SU-DHL-6 (cell line): ENCODE results near the gene ZNF284.

Experiments used
- H2AFZ ChIP-seq: fragments of 200-600 bp; sonication (generic); 2 replicates; pipeline ENCODE4 v1.6.1; 2014; ENCODE audit warnings: low read depth, mild to moderate bottlenecking, moderate library complexity, mixed read lengths, antibody characterized with exemption, low read length; ENCODE audit not compliant: severe bottlenecking
- H3F3A ChIP-seq: fragments of 200-600 bp; shearing (Covaris generic); 2 replicates; pipeline ENCODE4 v1.6.0; 2016; ENCODE audit warnings: antibody characterized with exemption, mild to moderate bottlenecking; ENCODE audit not compliant: insufficient read depth
- H3K27ac ChIP-seq: fragments of 200-600 bp; sonication (generic); 2 replicates; pipeline ENCODE4 v1.5.1; 2016; ENCODE audit warnings: low read depth, mild to moderate bottlenecking, low read length, moderate library complexity, mixed read lengths
- H3K27me3 ChIP-seq: fragments of 200-600 bp; sonication (generic), shearing (Covaris generic); 2 replicates; pipeline ENCODE4 v1.6.0; 2014; ENCODE audit warnings: mild to moderate bottlenecking, low read length
- H3K36me3 ChIP-seq: fragments of 200-600 bp; sonication (generic); 2 replicates; pipeline ENCODE4 v1.6.1; 2014; ENCODE audit warnings: mild to moderate bottlenecking, low read length, mixed read lengths
- H3K4me2 ChIP-seq: fragments of 300-600, 200-600 bp; shearing (Covaris generic), sonication (generic); 2 replicates; pipeline ENCODE4 v1.6.0; 2014; ENCODE audit warnings: low read length, low read depth, mild to moderate bottlenecking; ENCODE audit not compliant: poor library complexity, severe bottlenecking
- H3K4me3 ChIP-seq: fragments of 200-600 bp; sonication (generic); 2 replicates; pipeline ENCODE4 v1.5.1; 2014; ENCODE audit warnings: antibody characterized with exemption, low read length, mild to moderate bottlenecking, mixed read lengths; ENCODE audit not compliant: insufficient read depth, poor library complexity, severe bottlenecking
- H3K79me2 ChIP-seq: fragments of 200-600 bp; sonication (generic); 2 replicates; pipeline ENCODE4 v1.6.1; 2014; ENCODE audit warnings: mild to moderate bottlenecking, low read length, moderate library complexity; ENCODE audit not compliant: insufficient read depth
- H3K9ac ChIP-seq: fragments of 200-600 bp; sonication (generic); 2 replicates; pipeline ENCODE4 v1.7.0; 2014; ENCODE audit warnings: mild to moderate bottlenecking, low read length
- H3K9me2 ChIP-seq: fragments of 200-600 bp; sonication (generic); replicated peaks from 2 replicates; pipeline ENCODE4 v1.6.1; 2014; ENCODE audit warnings: low read length; ENCODE audit not compliant: insufficient read depth
- H3K9me3 ChIP-seq: fragments of 200-600 bp; sonication (generic); 2 replicates; pipeline ENCODE4 v1.6.1; 2014; ENCODE audit warnings: low read length, mixed read lengths; ENCODE audit not compliant: insufficient read depth
- H4K20me1 ChIP-seq: fragments of 200-600 bp; sonication (generic); 2 replicates; pipeline ENCODE4 v1.6.1; 2014; ENCODE audit warnings: low read depth, mild to moderate bottlenecking, antibody characterized with exemption, low read length, moderate library complexity, mixed read lengths
- EZH2phosphoT487 ChIP-seq: fragments of 200-600 bp; sonication (generic), shearing (Covaris generic); conservative IDR thresholded peaks from 2 replicates; pipeline ENCODE4 v1.6.1; 2018; ENCODE audit warnings: mild to moderate bottlenecking, antibody characterized with exemption, low read length, moderate library complexity, mixed read lengths
- TF ChIP-seq, protein P1 (sequence below): fragments of 200-600 bp; sonication (generic); IDR thresholded peaks from one replicate; pipeline ENCODE4 v1.5.1; 2017; ENCODE audit warnings: antibody characterized with exemption, mild to moderate bottlenecking, low read length, moderate library complexity; ENCODE audit not compliant: insufficient read depth, poor library complexity, severe bottlenecking

Gene ZNF284

DNA sequence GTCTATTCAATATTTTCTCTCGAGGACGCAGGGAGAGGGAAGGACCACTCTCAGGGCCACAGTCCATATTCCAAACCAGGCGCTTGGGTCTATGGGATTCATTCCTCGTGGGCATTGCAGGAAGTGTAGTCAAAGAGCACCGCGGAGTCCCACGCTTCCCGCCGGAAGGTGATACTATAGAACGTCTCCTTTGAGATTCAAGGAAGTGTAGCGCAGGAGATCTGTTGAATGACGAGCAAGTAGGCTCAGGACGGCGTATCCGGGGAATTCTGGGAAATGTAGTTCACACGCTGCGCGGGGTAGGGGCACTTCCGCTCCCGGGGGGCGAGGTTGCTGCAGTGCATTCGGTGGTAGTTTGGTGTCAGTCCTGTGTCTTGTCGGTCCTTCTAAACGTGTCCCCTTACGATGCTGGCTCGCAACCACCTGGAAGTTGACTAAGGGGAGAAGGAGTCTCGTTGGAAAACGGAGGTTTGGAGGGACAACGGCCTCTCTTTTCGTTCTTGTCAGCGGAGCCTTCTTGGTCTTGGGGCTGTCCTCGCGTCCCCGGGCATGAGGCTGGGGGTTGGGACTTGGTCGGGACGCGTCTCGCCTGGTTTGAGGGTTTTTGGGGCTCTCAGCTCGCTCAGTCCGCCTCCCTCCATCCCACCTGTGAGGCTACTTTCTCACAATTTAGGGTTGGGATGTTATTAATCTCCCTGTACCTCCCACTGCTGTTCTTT, at the start of gene ZNF284:
Gene ZNF284 (plus strand): TSS at position 336 of the 719 bp plus-strand sequence. CDS start 4,231 bp downstream, outside the sequence.
- Histone ChIP-seq H3F3A (no peaks in the 10 kb centered on the region), H3K4me3 (peak within 1 kb of the TSS; percentile 55), H3K9ac (peak within 1 kb of the TSS; percentile 50), H4K20me1 (no peaks in the 10 kb centered on the region), H3K79me2 (no peaks in the 10 kb centered on the region), H3K4me2 (peak within 1 kb of the TSS; percentile 62), H3K27me3 (no peaks in the 10 kb centered on the region), H3K36me3 (no peaks in the 10 kb centered on the region), H3K27ac (no peak within 1 kb of the TSS), H3K9me2 (no peaks in the 10 kb centered on the region), H3K9me3 (0 out of 2 replicates have a peak, but pooled peaks cover 6% of the 10 kb centered on the region), H2AFZ (peak within 1 kb of the TSS; percentile 94)
- TF ChIP-seq, protein P1, sequence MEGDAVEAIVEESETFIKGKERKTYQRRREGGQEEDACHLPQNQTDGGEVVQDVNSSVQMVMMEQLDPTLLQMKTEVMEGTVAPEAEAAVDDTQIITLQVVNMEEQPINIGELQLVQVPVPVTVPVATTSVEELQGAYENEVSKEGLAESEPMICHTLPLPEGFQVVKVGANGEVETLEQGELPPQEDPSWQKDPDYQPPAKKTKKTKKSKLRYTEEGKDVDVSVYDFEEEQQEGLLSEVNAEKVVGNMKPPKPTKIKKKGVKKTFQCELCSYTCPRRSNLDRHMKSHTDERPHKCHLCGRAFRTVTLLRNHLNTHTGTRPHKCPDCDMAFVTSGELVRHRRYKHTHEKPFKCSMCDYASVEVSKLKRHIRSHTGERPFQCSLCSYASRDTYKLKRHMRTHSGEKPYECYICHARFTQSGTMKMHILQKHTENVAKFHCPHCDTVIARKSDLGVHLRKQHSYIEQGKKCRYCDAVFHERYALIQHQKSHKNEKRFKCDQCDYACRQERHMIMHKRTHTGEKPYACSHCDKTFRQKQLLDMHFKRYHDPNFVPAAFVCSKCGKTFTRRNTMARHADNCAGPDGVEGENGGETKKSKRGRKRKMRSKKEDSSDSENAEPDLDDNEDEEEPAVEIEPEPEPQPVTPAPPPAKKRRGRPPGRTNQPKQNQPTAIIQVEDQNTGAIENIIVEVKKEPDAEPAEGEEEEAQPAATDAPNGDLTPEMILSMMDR: no peak
- no peak for TF ChIP-seq EZH2phosphoT487

DNA sequence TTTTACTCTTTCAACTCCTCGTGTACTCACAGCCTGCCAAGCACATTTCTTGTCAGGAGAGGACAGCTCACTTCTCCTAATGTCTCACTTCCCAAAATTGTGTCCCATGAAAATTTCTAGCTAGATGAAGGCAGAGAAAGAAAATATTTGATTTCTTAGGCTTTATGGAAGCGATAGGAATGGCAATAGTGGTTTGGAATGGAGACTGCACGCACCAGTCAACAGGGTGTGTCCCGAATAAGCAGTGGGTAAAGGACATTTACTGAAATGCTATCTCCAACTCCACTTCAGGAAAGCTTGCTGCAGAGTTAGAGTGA, 47.1 kb upstream of the ZNF284 start:
- H3K9me2 ChIP-seq: 0 out of 2 replicates have a peak, but pooled peaks cover 2% of the 10 kb centered on the region
- H3K4me2 ChIP-seq: no peak overlapping the region
- no peaks in the 10 kb centered on the region for H3K27me3 ChIP-seq
- H3K36me3 ChIP-seq: no peaks in the 10 kb centered on the region
- no peaks in the 10 kb centered on the region for H3K79me2 ChIP-seq
- no peak overlapping the region for H3K4me3 ChIP-seq
- TF ChIP-seq EZH2phosphoT487: no peak
- TF ChIP-seq, protein P1: no peak
- H2AFZ ChIP-seq: peak overlapping the region; percentile 40
- no peaks in the 10 kb centered on the region for H4K20me1 ChIP-seq
- H3K27ac ChIP-seq: no peak overlapping the region
- H3K9ac ChIP-seq: no peak overlapping the region
- no peaks in the 10 kb centered on the region for H3K9me3 ChIP-seq
- no peaks in the 10 kb centered on the region for H3F3A ChIP-seq

DNA sequence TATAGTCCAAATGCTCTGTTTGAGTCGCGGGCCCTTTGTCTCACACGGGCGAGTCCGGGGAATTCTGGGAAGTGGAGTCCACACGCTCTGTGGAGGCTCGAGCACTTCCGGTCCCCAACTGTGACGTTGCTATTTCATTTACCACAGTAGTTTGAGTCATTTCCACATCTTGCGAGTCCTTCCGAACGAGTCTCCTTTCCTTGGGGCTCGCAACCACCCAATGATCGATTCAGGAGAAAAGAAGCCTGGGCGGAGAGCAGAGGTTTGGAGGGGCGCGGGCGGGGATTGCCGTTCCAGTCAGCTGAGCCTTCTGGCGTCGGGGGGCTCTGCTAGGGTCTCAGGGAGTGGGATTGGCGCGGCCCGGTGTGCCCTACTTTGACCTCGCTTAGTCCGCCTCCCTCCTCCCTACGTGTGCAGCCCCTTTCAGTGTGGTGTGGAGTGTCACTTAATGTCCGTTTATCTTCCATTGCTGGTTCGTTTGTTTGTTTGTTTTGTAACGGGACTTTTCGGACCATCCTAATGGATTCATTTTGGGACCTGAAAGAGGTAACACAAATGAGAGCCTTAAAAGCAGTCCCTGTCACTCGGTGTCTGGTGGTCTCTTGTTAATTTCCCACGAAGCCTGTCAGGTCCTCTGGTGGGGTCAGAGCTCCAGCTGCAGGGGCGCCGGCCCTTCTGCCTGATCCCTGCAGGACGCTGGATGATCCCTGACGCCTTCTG, 46.6 kb upstream of the ZNF284 start, which contains the start of gene ZNF222:
Gene ZNF222 (plus strand): TSS at position 163 of the 720 bp plus-strand sequence. CDS start 58 bp downstream, at position 221.
- no peak within 1 kb of the TSS for H3K4me2 ChIP-seq
- TF ChIP-seq, protein P1: no peak
- no peak for TF ChIP-seq EZH2phosphoT487
- no peaks in the 10 kb centered on the region for H4K20me1 ChIP-seq
- no peaks in the 10 kb centered on the region for H3K27me3 ChIP-seq
- H3F3A ChIP-seq: no peaks in the 10 kb centered on the region
- 0 out of 2 replicates have a peak, but pooled peaks cover 3% of the 10 kb centered on the region for H3K9me2 ChIP-seq
- no peaks in the 10 kb centered on the region for H3K79me2 ChIP-seq
- no peak within 1 kb of the TSS for H3K4me3 ChIP-seq
- H2AFZ ChIP-seq: peak within 1 kb of the TSS; percentile 40
- H3K9ac ChIP-seq: no peak within 1 kb of the TSS
- no peaks in the 10 kb centered on the region for H3K36me3 ChIP-seq
- H3K9me3 ChIP-seq: no peaks in the 10 kb centered on the region; the same call in 1 of the 2 replicates
- H3K27ac ChIP-seq: no peak within 1 kb of the TSS
